HL-60/S4 treated with retinoic acid at 250 ng/mL for 4 days and 3 days (cell line): ENCODE data around the gene SETD1A.

Experiments used
- in situ Hi-C: fragments of 300-500 bp; cut with MboI; formaldehyde crosslinking; loops from 2 replicates; pipeline ENCODE4 v1.7.0; 2022; ENCODE audit warnings: low sequenced_read_pairs

SETD1A gene

GRCh38 chr16:30957456-30958174 is at the start of gene SETD1A:
SETD1A (plus strand) TSS chr16:30957754; CDS start chr16:30958732, 978 bp downstream.
- in situ Hi-C loops = loop anchor here (10.0 to 25.0 kb wide), 3 partner anchors 480 to 917 kb away; partner anchors contain the start of genes COX6A2, ZNF267 and ZNF843

- in situ Hi-C loops = loop anchor here (10.0 kb wide), 1 partner anchor 66 kb away; no protein-coding TSS in a partner anchor
Observed at GRCh38 chr16:30910427-30911029, 47.0 kb upstream of the SETD1A start.

- in situ Hi-C loops = loop anchor here (10.0 kb wide), 1 partner anchor 68 kb away; no protein-coding TSS in a partner anchor
Observed at GRCh38 chr16:30912794-30913412, 44.7 kb upstream of the SETD1A start.

GRCh38 chr16:30914830-30915229 is 42.7 kb upstream of the SETD1A start:
- in situ Hi-C loops = loop anchor here (10.0 kb wide), 1 partner anchor 70 kb away; no protein-coding TSS in a partner anchor

- in situ Hi-C loops = loop anchor here (10.0 kb wide), 1 partner anchor 74 kb away; no protein-coding TSS in a partner anchor
Observed at GRCh38 chr16:30918614-30919013, 38.9 kb upstream of the SETD1A start.

- in situ Hi-C loops = no loop called here
Observed at GRCh38 chr16:30920891-30921290, 36.7 kb upstream of the SETD1A start.

- in situ Hi-C loops = no loop called here
Observed at GRCh38 chr16:30921459-30921747, 36.2 kb upstream of the SETD1A start.

- in situ Hi-C loops = no loop called here
Observed at GRCh38 chr16:30921748-30922419, 35.7 kb upstream of the SETD1A start.

GRCh38 chr16:30922420-30922959 is 35.1 kb upstream of the SETD1A start:
- in situ Hi-C loops = no loop called here

GRCh38 chr16:30922960-30923535 is 34.5 kb upstream of the SETD1A start:
- in situ Hi-C loops = no loop called here

GRCh38 chr16:30923554-30924075 is 33.9 kb upstream of the SETD1A start, which contains the start of gene FBXL19:
FBXL19 (plus strand) TSS chr16:30923572; CDS start chr16:30925755, 2,183 bp downstream.
- in situ Hi-C loops = no loop called here

GRCh38 chr16:30924076-30924912 is 33.3 kb upstream of the SETD1A start:
- in situ Hi-C loops = no loop called here

GRCh38 chr16:30924913-30925631 is 32.5 kb upstream of the SETD1A start:
- in situ Hi-C loops = no loop called here

- in situ Hi-C loops = no loop called here
Observed at GRCh38 chr16:30925632-30925987, 31.9 kb upstream of the SETD1A start.

- in situ Hi-C loops = no loop called here
Observed at GRCh38 chr16:30925995-30926811, 31.4 kb upstream of the SETD1A start.

GRCh38 chr16:30926937-30927788 is 30.4 kb upstream of the SETD1A start:
- in situ Hi-C loops = no loop called here

- in situ Hi-C loops = no loop called here
Observed at GRCh38 chr16:30927789-30928378, 29.7 kb upstream of the SETD1A start.
